ENCODE measurements around the gene LAMC2.

GRCh38 chr1:183161391-183161790 is 24.7 kb upstream of the LAMC2 start:
- TF ChIP-seq, protein P1, sequence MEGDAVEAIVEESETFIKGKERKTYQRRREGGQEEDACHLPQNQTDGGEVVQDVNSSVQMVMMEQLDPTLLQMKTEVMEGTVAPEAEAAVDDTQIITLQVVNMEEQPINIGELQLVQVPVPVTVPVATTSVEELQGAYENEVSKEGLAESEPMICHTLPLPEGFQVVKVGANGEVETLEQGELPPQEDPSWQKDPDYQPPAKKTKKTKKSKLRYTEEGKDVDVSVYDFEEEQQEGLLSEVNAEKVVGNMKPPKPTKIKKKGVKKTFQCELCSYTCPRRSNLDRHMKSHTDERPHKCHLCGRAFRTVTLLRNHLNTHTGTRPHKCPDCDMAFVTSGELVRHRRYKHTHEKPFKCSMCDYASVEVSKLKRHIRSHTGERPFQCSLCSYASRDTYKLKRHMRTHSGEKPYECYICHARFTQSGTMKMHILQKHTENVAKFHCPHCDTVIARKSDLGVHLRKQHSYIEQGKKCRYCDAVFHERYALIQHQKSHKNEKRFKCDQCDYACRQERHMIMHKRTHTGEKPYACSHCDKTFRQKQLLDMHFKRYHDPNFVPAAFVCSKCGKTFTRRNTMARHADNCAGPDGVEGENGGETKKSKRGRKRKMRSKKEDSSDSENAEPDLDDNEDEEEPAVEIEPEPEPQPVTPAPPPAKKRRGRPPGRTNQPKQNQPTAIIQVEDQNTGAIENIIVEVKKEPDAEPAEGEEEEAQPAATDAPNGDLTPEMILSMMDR (IDR thresholded peaks at IDR 0.05), result no peak
- TF ChIP-seq POLR2AphosphoS5 (IDR thresholded peaks at IDR 0.05) (no peak), POLR2A (IDR thresholded peaks at IDR 0.05) (no peak), EP300 (IDR thresholded peaks at IDR 0.05) (no peak)
